Astrocyte of the cerebellum (primary cell): Measurements from ENCODE around the gene RBM24.
"Not testable (repeated sequence)": the region's sequence is repeated elsewhere in the genome, so short reads cannot be mapped to it uniquely, and the experiment has no call there.

Source experiments
- DNase-seq: peaks from one replicate; pipeline ENCODE4 v3.0.0-alpha.2; 2011; ENCODE audit warnings: low read depth
- H3K4me3 ChIP-seq: 2 replicates; pipeline ENCODE4 v1.5.1; 2011; ENCODE audit warnings: mild to moderate bottlenecking, low read depth, low read length, moderate library complexity
- in situ Hi-C: cut with HindIII; loops from 2 replicates; pipeline ENCODE4 v1.10.0; 2017; ENCODE audit warnings: low sequenced_read_pairs
- TF ChIP-seq, protein P1 (sequence below): IDR thresholded peaks from 2 replicates; pipeline ENCODE4 v1.5.1; 2012; ENCODE audit warnings: low read length, low read depth, moderate library complexity, mild to moderate bottlenecking; ENCODE audit errors: missing control alignments

RBM24 gene

GRCh38 chr6:17305219-17306001, 24.2 kb downstream of the RBM24 start:
- TF ChIP-seq, protein P1, sequence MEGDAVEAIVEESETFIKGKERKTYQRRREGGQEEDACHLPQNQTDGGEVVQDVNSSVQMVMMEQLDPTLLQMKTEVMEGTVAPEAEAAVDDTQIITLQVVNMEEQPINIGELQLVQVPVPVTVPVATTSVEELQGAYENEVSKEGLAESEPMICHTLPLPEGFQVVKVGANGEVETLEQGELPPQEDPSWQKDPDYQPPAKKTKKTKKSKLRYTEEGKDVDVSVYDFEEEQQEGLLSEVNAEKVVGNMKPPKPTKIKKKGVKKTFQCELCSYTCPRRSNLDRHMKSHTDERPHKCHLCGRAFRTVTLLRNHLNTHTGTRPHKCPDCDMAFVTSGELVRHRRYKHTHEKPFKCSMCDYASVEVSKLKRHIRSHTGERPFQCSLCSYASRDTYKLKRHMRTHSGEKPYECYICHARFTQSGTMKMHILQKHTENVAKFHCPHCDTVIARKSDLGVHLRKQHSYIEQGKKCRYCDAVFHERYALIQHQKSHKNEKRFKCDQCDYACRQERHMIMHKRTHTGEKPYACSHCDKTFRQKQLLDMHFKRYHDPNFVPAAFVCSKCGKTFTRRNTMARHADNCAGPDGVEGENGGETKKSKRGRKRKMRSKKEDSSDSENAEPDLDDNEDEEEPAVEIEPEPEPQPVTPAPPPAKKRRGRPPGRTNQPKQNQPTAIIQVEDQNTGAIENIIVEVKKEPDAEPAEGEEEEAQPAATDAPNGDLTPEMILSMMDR = no peak
- no peak overlapping the region for H3K4me3 ChIP-seq
- in situ Hi-C loops = no loop called here
- peak; percentile 63 for DNase-seq

DNA sequence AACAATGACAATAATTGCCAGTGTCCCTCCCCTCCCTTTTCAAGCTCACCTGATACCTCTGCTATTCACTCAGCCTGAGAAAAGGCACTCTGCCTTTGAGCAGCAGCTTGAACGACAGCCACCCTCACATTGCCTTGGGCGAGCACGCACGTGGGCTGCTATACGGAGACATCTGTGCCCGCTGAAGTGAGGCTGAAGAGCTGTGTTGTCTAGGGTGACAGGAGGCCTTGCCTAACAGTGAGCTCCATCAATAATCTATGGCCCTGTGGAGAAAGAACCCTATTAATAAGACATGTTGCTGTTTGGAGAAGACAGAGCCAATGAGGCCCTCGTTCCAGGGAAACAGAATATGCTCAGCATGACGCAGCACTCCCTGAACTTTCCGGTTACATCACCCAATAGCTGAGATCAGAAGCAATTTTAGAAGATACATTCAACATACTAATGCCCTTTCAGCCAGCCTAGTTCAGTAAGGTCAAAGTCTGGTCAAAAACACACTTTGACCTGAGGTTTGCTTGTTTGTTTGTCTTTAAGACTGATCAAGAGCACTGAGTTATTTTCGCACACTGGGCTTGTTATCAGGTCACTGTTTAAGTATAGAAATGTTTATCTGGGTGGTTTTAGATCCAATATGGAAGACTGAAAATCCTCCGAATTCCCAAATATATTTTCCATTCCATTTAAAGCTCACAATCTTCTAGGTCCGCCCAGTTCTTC, 30.6 kb downstream of the RBM24 start:
- in situ Hi-C loops = no loop called here
- TF ChIP-seq, protein P1 = no peak
- H3K4me3 ChIP-seq = no peak overlapping the region
- no peak for DNase-seq

DNA sequence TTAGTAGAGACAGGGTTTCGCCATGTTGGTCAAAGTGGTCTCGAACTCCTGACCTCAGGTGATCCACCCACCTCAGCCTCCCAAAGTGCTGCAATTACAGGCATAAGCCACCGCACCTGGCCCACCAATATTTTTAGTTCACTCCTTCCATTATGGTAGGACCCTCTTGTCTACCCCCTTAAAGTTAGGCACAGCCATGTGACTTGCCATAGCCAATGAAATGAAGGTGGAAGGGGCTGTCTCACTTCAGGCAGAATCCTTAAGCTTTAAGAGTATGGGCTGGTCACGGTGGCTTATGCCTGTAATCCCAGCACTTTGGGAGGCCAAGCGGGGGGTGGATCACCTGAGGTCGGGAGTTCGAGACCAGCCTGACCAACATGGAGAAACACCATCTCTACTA, 32.1 kb downstream of the RBM24 start:
- DNase-seq, in situ Hi-C loops, H3K4me3 ChIP-seq: not testable (repeated sequence)

DNA sequence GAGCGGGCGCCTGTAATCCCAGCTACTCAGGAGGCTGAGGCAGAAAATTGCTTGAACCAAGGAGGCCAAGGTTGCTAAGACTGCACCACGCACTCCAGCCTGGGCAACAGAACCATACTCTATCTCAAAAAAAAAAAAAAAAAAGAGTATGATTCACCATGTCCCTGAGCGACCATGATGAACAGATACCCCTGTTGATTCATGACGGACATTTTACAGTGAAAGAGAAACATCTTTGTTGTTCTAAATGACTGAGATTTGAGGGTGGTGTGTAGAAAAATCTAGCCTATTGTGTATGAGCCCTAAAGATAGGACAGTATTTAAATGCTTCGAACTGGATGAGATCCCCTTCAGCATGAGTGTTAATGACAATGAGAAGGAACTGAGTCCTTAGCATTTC, 32.8 kb downstream of the RBM24 start:
- DNase-seq = no peak
- TF ChIP-seq, protein P1 = no peak
- H3K4me3 ChIP-seq = no peak overlapping the region
- in situ Hi-C loops = no loop called here

DNA sequence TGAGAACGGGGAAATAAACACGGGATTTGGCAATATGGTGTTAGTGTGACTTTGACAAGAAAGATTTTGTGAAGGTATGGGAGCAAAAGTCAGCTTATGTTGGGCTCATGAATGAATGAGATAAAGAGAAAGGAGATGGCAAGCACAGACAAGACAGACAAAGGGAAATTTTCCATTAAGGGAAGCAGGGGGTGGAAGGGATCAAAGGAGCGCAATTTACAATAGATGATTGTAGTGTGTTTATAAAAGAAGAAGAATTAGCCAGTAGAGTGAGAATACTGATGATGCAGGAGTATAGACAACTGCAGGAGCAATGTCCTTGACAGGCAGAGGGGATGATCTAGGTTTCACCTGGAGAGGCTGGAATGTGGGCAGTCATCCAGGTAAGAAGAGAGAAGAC, 34.1 kb downstream of the RBM24 start:
- TF ChIP-seq, protein P1 = no peak
- no peak overlapping the region for H3K4me3 ChIP-seq
- in situ Hi-C loops = no loop called here
- no peak for DNase-seq

GRCh38 chr6:17318435-17319165, 37.4 kb downstream of the RBM24 start:
- TF ChIP-seq, protein P1 = no peak
- in situ Hi-C loops = no loop called here
- H3K4me3 ChIP-seq = no peak overlapping the region
- DNase-seq = no peak

- DNase-seq, in situ Hi-C loops, H3K4me3 ChIP-seq: not testable (repeated sequence)
These were observed 39.1 kb downstream of the RBM24 start for GRCh38 chr6:17320266-17320665.
